Ovary (tissue), 3 donors: Measurements from ENCODE around the gene SULF2.

Source experiments
- EP300 ChIP-seq: sonication (generic); formaldehyde crosslinking; IDR thresholded peaks from one replicate; pipeline ENCODE4 v1.6.1; 2017; ENCODE audit warnings: antibody characterized with exemption
- POLR2A ChIP-seq: fragments of 450-650 bp; IDR thresholded peaks from one replicate; pipeline ENCODE4 v1.6.1; 2017; ENCODE audit warnings: antibody characterized with exemption, mild to moderate bottlenecking, moderate library complexity
- TF ChIP-seq, protein P1 (sequence below), 3 donors: fragments of 450-650 bp in 2 of 3; fragments of 200-600 bp in 1 of 3; IDR thresholded peaks; one replicate each; pipeline versions ENCODE4 v1.5.1 to v1.8.0; 2016 to 2022; ENCODE audit warnings: antibody characterized with exemption in 3 of 3, mild to moderate bottlenecking in 1 of 3
- donor health status: DM: no; HTN: no; CAD: no.

- TF ChIP-seq, protein P1, sequence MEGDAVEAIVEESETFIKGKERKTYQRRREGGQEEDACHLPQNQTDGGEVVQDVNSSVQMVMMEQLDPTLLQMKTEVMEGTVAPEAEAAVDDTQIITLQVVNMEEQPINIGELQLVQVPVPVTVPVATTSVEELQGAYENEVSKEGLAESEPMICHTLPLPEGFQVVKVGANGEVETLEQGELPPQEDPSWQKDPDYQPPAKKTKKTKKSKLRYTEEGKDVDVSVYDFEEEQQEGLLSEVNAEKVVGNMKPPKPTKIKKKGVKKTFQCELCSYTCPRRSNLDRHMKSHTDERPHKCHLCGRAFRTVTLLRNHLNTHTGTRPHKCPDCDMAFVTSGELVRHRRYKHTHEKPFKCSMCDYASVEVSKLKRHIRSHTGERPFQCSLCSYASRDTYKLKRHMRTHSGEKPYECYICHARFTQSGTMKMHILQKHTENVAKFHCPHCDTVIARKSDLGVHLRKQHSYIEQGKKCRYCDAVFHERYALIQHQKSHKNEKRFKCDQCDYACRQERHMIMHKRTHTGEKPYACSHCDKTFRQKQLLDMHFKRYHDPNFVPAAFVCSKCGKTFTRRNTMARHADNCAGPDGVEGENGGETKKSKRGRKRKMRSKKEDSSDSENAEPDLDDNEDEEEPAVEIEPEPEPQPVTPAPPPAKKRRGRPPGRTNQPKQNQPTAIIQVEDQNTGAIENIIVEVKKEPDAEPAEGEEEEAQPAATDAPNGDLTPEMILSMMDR (IDR thresholded peaks at IDR 0.05), result no peak
- no peak for TF ChIP-seq POLR2A
- TF ChIP-seq EP300, result no peak
Observed at GRCh38 chr20:47682916-47683315, 102.4 kb downstream of the SULF2 start.
